Activated CD4-positive, alpha-beta T cell treated with anti-CD3 and anti-CD28 coated beads for 1 hour (primary cell): ENCODE measurements around the gene COPB2.
A peak's percentile ranks its signal among the peaks of the same experiment; 100 is the strongest.
"Not testable (repeated sequence)": the region's sequence is repeated elsewhere in the genome, so short reads cannot be mapped to it uniquely, and the experiment has no call there.

ENCODE experiments used
- DNase-seq: peaks from one replicate; pipeline ENCODE4 v3.0.0-alpha.2; 2020

Gene COPB2

DNA sequence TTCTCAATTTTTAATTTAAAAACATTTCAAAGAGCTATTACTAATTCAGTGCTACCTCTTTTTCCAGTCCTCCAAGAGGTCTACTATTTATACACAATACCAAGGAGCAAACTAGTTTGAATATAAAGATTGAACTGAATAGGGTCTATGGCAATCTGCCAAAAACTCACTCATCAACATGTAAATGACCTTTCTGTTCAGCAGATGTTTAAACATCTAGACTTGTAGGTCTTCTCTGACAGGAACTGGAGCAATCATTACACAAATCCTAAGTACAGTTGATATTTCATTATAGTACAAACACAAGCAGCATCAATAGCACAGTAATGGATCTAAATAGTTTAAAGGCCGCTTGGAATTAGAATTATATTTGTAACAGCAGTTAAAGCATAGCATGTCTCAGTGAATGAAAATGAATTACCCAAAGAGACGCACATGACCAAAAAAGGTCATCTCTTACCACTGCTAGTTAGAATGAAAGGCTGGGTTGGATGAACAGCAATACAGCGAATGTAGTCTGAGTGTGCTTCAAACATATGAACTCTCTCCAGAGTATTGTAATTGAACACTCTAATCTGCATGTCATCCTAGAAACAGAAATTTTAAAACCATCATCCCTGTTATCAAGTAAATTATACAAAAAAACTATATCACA, 10.7 kb downstream of the COPB2 start:
- DNase-seq = no peak

DNA sequence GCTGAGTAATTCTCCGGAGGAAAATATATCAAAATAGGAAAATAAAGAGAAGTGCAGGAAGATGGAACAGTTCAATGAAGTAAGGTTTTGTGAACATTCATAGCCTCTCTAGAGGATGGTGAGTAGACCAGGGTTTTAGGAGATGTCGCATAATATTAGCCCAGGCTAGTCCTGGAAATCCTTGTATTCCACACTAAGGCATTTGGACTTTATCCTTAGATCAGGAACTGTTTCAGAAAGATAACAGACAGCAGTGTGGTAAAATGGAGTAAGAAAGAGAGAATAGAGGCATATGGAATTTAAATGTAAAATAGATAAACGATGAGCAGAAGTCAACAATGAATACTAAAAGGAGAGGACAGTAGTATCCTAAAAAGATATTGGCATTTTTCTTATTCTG, 12.1 kb downstream of the COPB2 start:
- no peak for DNase-seq

DNA sequence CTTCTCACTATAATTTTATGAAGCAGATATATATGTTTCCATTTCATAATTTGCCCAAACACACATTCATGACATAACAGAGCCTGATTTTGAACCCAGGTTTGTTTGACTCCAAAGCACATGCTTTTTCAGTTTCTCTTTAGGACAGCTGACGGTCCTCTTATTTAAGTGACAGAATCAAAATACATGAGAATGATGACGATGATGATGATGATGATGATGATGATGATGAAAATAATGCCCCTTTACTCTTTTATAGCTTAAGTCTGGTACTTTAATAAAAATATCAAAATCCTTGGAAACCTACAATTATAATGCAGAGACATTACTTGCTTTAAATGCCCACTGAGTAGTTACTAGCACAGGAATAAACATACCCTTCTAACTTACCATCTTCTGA, 15.3 kb downstream of the COPB2 start:
- DNase-seq = no peak

DNA sequence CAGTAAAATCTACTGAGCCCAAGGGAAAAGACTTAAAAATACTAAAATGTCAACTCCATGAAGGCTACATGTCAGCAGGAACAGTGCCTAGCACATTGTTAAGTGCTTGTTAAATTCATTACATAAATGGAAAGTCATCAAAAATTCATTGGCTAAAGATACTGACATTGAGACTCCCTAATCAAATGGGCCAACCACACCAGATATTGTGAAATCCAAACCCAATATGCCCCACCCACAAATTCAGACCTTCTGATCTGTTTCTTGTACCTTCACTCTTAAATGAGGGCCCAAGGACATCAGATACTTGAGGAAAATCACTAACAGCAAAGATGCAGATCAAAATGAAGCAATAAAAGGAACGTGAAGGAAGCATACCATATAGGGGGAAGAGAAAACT, 24.9 kb downstream of the COPB2 start:
- DNase-seq = no peak

DNA sequence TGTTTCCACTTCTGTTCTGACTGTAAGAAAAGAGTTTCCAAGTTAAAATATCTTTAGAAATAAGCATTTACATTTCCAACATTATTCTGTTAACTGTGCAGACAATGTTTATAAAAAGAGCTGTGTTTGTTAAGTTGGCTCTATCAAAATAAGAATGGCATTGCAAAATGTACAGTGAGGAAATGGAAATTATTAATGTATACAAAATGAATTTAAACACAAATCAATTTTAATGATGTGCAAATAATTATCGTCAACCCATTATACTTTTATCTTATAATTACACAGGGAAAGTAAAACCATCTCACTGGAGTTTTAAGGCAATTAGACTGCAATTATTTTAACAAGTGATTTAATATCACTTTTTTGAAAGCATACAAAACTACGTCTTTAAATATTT, 28.2 kb downstream of the COPB2 start:
- no peak for DNase-seq

DNA sequence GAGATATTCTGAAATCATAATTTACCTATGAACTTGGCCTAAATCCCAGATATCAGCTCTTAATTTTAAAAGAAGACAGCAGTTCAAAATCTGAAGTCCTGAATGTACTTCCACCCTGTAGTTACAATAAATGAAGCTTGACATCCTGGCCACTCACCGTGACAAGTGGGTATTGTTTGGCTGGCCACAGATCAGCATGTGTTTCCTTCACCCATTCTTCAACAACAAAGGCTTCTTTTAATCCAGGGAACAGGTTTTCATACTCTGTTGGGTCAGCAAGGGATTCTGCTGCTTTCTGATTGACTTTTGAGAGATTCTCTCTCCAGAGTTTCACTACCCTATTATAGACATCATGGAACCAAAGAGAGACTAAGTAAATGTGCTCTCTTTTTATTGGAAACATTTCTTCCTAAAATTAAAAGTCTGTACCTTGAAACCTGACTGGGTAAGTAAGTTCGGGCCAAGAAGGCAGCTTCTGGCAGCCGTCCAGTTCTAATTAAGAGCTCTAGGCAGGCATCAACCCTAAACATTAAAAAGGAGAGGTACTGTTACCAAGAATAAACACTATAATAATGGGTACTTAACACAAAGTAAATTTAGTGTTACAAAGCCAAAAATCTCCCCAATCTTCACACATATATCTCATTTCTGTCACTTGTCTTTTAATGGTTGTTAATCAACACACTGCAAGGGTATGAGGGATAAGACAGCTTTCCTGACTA, 30.4 kb downstream of the COPB2 start:
- DNase-seq = no peak

DNA sequence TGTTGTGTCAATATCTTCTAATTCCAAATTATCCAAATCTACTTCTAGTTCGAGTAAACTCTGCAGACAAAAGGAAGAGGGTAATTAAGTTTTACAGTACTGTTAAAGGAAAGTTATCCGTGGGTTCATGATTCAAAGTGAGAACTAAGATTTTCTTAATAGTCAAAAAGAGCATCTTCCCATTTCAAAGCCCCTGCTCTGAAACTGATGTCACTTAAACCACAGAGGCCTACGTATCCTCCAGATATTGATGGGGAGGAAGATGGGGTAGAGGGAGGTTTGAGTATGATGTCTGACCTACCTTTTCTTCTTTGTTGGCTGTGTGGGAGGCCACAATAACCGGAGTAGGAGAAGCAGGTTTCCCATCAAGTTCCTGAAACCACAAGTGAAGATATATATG, 31.5 kb downstream of the COPB2 start:
- no peak for DNase-seq

DNA sequence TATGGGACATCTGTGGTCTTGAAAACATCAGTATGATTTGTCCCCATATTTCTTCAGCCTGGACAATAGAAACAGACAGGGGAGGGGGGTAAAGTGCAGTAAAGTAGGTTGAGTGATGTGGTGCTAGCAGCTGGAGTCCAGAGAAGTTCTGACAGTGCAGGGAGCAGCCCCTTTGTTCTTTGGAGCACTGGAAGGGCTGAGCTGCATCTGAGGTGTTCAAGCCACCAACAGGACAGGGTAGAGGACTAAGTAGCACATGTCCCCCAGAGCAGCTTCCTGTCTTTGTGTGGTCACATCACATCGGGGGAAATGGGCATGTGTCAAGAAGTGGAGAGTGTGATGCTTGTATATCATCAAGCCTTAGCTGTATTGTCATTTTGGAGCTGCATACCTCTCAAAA, 33.6 kb downstream of the COPB2 start:
- no peak for DNase-seq

DNA sequence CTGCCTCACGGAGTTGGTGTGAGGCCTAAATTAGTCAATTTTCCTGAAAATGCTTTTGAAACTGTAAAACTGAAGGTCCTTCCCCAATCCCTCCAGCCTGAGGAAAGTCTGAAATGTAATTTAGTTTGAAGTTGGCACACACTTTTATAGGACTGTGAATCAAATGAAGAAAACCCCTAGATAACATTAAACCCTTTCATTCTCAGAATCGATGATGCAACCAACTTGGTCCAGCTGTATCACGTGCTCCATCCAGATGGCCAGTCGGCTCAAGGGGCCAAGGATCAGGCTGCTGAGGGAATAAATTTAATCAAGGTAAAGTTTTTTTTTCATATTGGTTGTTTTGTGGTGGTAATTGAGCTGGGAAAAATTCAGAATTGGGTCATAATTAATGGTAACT, 34.0 kb downstream of the COPB2 start:
- DNase-seq = no peak

DNA sequence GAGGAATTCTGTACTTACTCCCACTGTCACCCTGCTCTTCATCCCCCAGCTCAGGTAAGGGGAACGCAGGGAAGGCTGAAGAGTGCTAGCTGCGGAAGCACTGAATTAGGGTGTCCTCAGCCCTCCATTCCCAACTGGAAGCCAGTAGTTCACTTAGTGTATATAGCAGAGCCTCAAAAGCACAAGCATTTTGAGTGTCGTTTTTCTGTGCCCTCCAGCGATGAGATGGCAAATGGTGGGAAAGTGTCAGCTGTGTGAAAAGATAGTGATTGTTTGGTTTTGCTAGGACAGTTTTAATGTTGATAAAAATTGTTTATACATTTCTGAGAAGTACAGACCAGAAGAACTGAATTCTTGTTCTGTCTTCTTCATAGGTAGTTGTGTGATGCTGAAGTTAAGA, 34.8 kb downstream of the COPB2 start:
- no peak for DNase-seq

DNA sequence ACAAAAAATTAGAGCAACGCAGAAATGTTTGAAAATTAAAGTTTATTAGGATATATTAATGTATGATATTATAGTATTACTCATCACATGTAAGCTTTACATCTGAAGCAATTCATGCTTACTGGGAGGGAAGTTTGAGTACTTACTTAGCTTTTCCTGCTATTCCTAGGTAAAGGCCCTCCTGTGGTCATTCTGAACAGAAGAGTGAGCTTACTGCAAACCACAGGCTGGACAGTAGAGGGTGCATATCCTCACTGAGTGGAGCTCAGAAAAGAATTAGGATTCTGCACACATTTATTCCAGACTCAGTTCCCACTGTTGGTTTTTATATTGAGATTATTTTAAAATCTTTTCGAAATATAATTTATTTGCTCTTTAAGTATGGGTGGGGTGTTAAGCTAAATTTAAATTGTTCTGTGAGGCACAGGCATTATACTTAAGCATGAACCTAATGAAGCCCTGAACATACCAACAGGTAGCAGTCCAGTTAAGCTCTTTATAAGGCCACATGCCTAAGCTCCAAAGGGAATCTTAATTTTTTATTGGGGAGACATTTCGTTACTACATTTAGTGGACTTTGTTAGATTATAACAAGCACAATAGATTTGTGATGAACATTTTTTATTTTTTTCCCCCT, 35.4 kb downstream of the COPB2 start:
- DNase-seq = no peak

DNA sequence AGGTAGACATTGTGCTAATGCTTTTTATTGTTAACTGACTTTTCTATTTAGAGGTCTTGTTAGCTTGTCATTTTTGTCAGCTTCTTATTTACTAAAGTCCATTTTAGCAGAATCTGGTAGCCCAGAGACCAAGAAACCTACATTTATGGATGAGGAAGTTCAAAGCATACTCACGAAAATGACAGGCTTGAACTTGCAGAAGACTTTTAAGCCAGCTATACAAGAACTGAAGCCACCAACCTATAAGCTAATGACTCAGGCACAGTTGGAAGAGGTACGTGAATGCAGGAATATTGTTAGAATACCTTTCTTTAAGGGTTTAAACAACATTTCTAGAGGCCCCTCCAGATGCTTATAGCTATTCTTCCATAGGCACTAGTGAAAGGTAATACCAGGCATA, 42.7 kb downstream of the COPB2 start:
- no peak for DNase-seq

DNA sequence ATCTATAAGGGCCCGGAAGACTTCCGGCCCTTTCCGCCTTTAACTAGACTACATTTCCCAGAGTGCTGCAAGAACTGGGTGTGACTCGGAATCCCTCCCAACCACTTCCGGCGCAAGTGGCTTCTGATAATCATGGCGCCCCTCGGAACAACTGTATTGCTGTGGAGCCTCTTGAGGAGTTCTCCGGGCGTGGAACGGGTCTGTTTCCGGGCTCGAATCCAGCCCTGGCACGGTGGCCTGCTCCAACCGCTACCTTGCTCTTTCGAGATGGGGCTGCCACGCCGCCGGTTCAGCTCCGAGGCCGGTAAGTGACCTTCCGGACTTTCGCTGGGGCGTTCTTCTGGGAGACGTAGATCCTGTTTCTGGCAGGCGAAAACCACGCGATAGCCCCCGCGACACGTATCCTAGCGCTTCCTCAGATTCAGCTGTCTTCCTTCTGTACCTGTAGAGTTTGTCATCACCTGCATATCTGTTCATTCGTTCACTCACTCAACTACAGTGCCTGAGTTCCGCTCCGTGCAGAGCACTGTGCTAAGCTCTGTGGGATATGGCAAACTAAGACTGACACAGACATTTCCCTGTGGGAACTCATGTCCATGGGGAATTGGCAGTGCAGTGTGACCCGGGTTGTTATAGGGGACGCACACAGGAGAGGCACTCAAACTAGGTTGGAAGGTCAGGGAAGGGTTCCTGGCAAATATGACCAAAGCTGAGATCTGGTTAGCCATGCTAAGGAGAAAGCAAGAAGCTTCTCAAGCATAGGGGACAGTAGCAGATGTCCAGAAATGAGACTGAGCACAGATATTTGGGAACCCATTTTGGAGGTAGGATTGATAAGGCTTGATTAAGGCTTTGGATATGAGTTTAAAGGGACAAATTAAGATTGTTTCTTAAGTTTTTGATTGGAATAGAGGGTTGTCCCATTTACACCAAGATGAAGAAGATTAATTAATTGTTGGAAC, 45.3 kb downstream of the COPB2 start, which contains the start of gene MRPS22:
MRPS22 (plus strand) TSS at position 126 of the 962 bp plus-strand sequence; CDS start at position 133, 7 bp downstream.
- peak; percentile 71 for DNase-seq

DNA sequence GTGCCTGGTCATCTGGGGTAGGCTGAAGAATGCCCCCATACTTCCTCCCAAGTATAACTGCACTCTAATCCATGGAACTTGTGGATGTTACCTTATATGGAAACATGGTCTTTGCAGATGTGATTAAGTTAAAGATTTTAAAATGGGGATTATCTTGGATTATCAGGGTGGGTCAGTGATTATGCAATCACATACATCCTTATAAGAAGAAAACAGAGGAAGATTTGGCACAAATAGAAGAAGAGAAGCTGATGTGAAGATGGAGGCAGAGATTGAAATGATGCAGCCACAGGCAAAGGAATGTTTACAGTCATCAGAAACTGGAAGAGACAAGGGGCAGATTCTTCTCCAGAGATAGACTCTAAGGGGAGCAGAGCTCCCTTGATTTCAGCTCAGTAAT, 47.4 kb downstream of the COPB2 start:
- no peak for DNase-seq

DNA sequence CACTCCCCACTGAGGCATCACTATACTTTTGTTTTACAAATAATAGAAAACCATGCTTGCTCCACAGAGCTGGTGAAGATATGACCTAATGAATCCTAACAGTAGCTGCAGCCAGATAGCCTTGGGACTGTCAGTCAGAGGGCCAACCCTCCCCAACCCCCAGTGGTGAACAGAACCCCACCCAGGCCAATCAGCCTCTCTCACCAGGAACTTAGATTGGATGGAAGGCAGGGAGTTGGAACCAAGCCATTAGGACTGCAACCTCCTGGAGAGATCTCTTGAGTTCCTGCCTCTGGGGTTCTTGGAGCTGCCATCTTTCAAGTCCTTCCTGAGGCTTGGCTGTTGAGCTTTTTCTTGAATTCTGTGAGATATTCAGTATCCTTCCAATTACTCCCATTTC, 48.7 kb downstream of the COPB2 start:
- DNase-seq = no peak

DNA sequence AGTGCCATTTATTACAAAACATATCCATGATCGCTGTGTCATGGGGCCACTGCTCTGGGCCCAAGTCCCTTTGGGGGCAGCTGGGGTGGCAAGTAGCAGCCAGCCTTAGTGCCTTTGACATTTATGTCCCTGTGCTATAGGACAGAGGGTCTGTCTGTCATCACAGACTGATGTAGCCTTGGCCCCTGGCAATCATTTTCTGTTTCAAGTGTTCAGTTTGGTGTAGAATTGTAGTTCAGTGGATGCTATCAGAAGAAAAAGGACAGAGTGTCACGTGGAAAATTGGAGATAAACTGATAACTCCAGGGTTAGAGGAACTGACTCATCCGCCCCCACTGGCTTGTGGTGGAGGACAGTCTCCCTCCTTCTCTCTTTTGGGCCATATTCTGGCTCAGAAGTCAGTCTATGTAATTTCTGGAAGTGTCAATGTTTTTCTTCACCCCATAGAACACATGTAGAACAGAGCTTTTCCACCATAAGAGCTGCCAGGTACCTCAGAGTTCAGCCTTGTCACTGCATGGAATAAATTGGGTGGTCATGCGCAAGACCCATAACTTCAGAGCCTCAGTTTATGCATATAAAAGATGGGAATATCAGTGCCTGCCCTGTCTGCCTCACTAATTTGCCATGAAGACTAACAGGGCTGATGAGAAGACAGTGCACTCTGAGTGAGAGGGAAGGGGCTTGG, 50.1 kb downstream of the COPB2 start:
- DNase-seq = no peak

DNA sequence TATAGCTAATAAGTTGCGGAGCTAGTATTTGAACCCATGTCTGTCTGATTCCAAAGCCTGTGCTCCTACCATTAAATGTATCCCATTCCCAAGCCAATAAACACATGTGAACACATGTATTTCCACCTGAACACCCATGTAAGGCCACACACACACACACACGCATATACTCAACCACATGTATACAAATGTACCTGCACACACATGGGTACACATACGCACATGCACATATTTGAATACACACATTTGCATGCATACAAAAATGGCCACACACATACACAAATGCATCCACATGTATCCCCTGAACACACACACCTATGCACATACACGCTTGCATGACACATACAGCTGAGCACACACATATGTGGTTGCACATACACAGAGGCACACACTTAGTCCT, 51.0 kb downstream of the COPB2 start:
- DNase-seq = no peak

DNA sequence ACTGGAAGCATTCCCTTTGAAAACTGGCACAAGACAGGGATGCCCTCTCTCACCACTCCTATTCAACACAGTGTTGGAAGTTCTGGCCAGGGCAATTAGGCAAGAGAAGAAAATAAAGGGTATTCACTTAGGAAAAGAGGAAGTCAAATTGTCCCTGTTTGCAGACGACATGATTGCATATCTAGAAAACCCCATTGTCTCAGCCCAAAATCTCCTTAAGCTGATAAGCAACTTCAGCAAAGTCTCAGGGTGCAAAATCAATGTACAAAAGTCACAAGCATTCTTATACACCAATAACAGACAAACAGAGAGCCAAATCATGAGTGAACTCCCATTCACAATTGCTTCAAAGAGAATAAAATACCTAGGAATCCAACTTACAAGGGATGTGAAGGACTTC, 54.8 kb downstream of the COPB2 start:
- DNase-seq = not testable (repeated sequence)

DNA sequence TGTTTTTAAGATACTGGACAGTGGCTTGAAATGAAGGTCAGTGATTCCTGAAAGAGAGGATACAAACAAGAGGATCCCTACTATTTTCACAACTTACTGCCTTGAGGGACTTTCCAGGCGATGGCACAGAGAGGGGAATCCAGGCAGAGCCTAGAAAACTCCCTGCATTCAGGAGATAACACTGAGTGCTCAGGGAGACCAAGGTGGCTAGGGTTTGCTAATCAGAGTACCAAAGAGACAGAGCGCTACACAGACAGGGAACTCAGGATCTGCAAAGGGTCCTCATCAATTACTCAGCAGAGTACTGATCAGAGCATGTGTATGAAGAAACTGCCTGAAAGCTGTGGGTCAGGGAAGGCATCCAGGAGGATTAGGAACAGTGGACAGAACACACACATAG, 57.4 kb downstream of the COPB2 start:
- DNase-seq = no peak

DNA sequence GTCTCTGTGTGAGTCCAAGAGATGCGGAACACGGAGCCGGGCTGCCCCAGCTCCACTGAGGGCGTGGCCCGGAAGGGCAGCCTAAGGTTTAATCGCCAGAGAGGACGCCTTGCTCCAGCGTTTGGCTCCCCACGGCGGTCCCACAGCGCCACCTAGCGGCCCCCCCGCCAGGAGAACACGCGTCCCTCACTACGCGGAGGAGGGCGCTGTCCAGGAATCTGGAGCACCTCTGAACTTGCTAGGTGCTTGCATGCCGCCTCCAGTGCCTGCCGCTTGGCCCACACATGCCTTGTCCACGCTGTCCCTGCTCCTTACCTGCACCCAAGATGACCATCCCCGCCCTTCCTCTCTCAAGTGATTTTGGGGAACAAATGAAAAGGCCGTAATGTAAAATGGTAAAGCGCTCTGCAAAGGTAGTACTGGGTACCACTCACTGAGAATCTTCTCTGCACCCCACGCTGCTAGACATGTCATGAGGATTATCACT, 60.0 kb downstream of the COPB2 start:
- peak; percentile 72 for DNase-seq

DNA sequence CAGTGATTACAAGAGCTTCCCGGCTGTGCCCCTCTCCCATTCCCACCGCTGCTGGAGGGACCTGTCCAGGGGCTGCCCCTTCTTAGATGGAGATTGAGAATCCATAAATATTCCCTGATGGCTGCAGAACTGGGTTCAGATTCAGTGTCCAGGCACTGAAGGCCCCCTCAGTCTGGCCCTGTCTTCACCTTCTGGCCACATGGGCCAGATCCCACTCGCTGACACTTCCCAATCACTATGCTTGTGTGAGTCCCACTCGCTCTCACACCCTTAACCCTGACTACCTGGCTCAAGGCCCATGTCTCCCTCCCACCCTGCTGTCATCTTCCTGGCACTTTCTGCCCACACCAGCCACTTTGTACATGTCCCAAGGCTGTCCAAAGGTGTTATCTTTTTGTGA, 61.1 kb downstream of the COPB2 start:
- DNase-seq = no peak

DNA sequence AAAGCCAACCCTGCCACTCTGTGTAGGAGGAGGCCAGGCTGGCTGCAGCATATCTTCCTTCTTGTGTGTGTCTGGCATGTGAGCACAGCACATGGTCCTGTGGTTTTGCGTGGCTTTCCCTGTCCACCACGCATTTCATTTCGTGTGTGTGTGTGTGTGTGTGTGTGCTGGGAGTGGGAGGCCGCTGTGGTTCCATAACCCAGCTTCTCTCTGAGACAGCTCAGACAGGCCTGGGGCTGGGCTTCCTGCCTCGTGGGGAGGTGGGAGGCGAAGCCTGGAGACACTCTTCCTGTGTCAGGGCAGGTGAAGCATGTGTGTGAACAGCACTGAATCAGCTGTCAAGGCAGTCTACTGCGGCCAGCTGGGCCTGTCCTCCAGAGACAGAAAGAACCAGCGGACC, 61.6 kb downstream of the COPB2 start:
- no peak for DNase-seq
